HK-2 (cell line): ENCODE data around the gene SLC6A8.

Experiments
- DNase-seq: peaks from one replicate; pipeline ENCODE4 v3.0.0-alpha.2; 2018; ENCODE audit not compliant: unreplicated experiment

SLC6A8 gene

DNA sequence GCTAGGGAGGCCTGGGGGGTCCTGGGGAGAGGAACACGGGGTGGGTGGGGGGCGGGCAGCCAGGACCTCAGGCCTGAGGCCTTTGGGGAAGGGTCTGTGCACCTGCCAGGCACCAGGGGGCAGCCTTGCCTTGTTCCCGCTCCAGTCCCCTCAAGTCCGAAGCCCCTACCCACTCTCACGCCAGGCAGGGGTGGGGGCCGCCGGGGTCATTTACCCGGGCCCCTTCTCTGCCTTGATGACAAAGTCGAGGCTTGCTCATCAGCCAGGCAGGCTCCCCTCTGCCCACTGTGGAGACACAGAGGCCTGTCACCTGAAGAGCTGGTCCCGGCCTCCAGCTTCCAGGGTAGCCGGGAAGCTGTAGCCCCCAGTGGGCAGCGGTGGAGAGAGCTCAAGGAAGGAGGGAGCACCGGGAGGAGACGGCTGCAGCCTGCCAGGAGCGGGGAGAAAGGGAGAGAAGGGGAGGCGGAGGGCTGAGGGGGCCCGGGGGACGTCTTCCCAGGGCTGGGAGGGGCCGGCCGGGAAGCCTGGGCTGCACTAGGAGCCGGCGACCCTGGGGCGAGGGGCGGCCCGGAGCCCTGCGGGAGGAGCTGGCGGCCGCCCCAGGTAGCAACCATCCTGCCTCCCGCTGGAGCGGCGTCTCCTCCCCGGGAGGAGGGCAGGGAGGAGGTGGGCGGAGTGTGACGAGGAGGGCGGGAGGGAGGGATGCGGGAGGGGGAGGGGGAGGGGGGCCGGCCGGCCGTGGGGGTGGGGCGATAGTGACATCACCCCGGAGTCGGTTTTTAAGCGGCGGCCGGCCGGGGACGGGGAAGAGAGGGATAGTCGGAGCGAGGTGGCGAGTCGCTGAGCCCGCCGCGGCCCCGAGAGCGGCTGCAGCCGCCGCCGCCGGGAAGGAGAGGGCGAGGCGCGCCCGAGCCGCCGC is at the start of gene SLC6A8:
SLC6A8 (plus strand) TSS at position 806 of the 919 bp plus-strand sequence. CDS start 649 bp downstream, outside the sequence.
- peak; percentile 80 for DNase-seq

DNA sequence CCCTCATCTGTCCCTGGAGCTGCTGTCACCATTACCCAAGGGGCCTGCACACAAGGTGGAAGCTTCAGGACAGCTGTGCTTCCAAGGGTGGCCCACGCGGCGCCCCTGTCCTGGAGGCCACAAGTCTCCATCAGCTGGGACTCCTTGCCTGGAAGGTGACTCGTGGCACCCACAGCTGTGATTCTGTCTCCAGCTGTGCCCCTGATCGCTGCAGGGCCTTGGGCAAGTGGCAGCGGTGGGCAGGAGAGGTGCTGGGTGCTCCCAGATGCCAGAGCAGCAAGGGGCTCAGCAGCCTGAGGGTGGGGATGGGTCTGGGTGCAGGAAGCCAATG is 49.7 kb upstream of the SLC6A8 start:
- no peak for DNase-seq

GRCh38 chrX:153638436-153639176 is 49.1 kb upstream of the SLC6A8 start:
- no peak for DNase-seq

GRCh38 chrX:153639177-153640044 is 48.3 kb upstream of the SLC6A8 start:
- no peak for DNase-seq

DNA sequence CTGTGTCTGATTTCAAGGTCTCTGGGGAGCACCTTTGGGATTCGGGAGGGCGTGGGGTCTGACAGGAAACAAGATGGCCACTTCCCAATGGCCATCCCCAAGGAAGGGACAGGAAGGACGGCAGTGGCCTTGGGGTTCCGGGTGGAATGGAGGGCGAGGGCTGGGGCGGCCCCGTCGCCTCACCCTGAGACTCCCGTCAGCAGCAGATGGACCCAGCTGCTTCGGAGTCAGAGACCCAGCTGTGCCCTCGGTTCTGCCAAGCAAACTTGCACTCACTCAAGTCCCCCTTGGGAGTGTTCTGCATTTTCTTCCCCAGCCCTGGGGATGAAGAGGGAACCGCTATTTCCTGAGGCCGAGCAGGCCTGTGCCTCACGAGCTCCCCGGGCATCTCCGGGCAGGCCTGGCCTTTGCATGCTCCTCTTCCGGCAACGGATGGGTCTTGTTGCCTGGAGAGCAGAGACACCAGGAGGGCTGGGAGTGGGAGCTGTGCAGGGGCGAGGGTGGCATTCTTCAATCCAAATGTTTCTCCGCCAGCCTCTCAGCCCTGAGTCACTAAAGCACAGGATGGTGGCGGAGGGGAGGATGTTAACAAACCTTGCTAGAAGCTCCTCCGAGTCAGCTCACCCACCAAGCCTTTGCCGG is 47.6 kb upstream of the SLC6A8 start:
- DNase-seq = no peak

DNA sequence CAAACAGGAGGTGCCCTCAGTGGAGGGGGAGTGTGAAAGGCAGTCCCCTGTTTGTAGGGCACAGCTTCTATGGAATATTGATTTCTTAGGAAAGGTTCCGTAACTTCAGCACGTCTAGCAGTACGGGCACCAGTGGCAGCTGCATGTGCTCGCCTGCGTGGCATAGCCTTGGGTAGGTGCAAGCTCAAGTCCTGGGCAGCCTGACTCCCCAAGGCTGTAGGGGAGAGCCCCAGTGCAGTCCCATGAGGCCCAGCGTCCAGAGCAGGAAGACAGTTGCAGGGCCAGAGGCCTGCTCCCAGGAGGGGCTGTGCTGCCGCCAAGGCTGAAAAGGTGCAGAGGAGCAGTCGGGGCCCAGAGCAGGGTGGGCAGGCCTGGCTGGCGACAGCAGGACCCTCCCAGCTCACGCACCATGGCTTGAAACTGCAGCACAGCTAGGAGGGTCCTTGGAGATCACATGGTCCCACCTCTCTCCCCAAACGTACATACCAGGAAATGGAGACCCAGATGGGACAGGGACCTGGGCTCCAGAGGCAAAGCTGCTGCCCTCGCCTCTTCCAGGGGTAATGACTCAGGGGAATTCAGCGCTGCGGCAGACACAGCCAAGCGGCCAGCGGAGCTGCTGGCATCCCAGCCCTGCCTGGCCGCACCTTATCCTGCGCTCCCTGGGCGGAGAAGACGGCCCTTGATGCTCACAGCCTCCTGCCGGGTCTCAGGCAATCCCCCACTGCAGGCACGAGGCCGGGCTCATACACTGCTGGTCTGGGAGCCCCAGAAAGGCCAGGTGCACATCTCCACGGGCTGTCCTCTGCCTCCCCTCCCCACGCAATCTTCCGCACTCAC is 46.8 kb upstream of the SLC6A8 start:
- no peak for DNase-seq

DNA sequence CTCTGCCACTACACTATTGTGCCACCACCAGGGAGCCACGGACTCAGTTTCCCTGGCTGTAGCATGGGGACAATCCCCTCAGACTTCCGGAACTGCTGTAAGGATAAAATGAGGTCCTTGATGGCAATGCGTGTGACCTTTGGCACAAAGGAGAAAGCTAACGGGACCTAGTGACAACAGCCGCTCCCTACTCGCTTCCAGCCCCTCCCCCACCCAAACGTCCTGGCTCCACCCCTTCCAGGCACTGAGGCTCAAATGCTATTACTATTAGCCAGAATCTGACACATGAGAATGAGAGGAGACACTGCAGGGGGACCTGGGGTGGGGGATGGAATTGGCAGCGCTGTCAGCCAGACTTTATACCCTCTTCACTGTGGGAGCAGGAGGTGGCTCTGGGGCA is 46.1 kb upstream of the SLC6A8 start:
- DNase-seq = no peak

DNA sequence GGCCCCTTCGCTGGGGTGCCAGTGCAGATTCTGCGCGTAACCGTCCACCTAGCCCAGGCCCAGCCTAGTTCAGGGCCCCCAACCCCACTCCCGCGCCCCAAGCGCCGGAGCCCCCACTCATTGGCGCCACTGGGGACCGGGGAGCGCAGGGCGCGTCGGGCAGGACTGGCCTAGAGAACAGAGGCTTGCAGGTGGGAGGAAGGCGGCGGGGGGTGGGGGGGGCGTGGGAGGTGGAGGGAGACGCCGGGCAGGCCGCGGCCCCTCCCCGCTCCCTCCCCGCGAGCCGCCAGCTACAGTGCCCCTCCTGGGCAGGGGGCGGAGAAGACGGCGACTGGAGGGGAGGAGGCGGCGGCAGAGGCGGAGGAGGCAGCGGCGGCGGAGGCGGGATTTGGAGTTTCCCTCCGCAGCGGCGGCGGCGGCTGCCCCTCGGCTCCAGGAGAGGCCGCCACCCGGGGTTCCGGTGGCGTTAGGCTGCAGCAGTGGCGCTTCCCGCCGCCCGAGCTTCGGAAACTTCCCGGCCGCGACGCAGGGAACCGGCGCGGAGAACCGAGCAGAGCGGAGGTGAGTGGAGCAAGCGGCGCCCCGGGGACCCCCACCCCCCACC is 45.6 kb upstream of the SLC6A8 start:
- no peak for DNase-seq

- no peak for DNase-seq
Observed at GRCh38 chrX:153642655-153643430, 44.9 kb upstream of the SLC6A8 start.

GRCh38 chrX:153643431-153644351 is 44.0 kb upstream of the SLC6A8 start:
- DNase-seq = no peak

GRCh38 chrX:153644356-153645125 is 43.2 kb upstream of the SLC6A8 start:
- DNase-seq = no peak

- no peak for DNase-seq
Observed at GRCh38 chrX:153645151-153645550, 42.6 kb upstream of the SLC6A8 start.

- DNase-seq = no peak
Observed at GRCh38 chrX:153645921-153646488, 41.7 kb upstream of the SLC6A8 start.

GRCh38 chrX:153646620-153647373 is 40.9 kb upstream of the SLC6A8 start, which contains the start of gene DUSP9:
Gene DUSP9 (plus strand): TSS chrX:153647203. CDS start chrX:153647954, 751 bp downstream.
- peak; percentile 82 for DNase-seq

GRCh38 chrX:153647461-153648357 is 40.0 kb upstream of the SLC6A8 start:
- DNase-seq = no peak
